ENCODE measurements around the gene SMIM17.
"Not testable (repeated sequence)": the region's sequence is repeated elsewhere in the genome, so short reads cannot be mapped to it uniquely, and the experiment has no call there.

Gene SMIM17

DNA sequence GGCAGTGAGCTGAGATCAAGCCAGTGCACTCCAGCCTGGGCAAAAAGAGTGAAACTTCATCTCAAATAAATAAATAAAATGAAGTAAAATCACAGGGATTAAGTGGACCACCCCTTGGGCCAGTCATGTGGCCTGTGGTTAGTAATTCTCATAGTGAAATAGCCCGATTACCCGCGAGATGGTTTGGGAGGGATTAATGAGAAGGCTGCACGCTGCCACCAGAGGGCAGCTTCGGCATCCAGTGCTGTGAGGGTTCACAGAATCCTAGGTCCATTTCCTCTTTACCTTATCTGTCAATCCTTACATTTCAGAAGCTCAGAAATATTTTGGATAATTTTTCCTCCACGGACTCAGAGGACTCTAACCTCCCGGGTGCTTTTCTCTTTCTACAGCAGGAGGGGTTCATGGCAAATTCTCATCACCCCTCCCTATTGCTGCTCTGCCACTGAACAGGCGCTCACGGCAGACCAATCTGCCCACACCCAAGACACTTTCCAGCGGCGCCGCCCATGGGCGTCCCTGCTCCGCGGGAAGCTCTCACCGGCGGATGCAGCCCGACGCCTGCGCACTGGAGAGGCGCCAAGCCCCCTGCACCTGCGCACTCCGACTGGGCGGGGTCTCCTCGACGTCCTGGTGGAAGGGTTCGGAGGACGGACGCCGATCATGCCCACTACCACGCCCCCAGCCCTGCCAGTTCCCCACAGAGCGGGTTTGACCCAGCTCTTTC is 17.6 kb downstream of the SMIM17 start:
- peak; percentile 51 for DNase-seq

DNA sequence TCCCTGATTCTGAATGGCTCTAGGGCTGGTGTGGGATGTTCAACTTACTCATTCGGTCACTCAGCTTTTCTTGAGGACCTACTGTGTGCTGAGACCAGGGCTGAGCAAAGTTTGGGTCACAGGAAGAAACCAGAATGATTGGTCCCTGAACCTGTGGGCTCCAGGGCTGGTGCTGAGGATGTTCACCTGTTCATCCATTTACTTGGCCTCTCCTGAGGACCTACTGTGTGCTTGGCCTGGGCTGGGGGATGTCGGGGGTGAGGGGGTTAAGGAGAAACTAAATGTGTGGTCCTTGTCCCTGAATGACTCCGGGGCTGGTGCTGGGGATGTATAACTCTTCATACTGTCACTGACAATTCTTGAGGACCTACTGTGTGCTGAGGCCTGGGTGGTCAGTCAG is 18.3 kb downstream of the SMIM17 start:
- no peak for DNase-seq

DNA sequence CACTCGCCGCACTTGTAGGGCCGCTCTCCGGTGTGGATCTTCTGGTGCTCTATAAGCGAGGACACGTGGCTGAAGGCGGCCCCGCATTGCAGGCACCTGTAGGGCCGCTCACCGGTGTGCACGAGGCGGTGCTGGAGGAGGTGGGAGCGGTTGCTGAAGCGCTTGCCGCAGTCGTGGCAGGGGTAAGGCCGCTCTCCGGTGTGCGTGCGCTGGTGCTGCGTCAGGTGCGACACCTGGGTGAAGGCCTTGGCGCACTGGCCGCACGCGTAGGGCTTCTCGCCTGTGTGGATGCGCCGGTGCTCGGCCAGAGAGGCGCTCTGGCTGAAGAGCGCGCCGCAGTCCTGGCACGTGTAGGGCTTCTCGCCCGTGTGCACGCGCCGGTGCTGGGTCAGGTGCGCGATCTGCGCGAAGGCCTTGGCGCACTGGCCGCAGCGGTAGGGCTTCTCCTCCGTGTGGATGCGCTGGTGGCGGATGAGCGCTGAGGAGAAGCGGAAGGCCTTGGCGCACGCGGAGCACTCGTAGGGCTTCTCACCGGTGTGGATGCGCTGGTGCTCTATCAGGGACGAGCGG is 21.1 kb downstream of the SMIM17 start:
- DNase-seq = no peak

DNA sequence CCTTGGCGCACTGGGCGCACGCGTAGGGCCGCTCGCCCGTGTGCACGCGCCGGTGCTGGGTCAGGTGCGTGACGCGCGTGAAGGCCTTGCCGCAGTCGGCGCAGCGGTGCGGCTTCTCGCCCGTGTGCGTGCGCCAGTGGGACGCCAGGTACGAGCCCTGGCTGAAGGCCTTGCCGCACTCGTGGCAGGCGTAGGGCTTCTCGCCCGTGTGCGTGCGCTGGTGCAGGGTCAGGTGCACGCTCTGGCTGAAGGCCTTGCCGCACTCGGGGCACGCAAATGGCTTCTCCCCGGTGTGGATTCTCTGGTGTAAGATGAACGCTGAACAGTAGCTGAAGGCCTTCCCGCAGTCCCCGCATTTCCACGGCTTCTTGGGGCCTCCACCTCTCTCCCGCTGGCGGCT is 21.6 kb downstream of the SMIM17 start:
- DNase-seq = no peak

DNA sequence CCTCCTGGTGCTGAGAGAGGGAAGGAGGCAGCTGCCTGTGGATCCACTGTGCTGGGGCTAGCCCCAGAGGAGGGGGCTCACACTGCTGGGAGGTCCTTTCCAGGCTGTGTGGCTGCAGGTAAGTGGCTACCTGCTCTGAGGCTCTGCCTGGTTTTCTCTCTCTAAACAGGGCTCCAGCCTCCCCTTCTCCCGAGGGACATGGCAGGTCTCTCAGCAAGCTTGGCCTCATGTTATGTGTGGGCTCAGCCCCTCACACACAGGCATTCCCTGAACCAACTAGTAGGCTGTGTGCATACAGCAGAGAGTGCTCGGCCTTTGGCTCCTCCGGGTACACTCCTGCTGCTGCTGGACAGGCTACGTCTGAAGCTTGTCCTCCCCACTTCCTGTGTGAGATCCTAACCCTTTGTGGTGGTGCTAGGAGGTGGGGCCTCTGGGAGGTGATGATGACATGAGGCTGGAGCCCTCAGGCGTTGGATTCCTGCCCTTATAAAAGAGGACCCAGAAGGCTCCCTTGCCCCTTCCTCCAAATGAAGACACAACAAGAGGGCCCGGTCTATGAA is 24.4 kb downstream of the SMIM17 start:
- DNase-seq = no peak

DNA sequence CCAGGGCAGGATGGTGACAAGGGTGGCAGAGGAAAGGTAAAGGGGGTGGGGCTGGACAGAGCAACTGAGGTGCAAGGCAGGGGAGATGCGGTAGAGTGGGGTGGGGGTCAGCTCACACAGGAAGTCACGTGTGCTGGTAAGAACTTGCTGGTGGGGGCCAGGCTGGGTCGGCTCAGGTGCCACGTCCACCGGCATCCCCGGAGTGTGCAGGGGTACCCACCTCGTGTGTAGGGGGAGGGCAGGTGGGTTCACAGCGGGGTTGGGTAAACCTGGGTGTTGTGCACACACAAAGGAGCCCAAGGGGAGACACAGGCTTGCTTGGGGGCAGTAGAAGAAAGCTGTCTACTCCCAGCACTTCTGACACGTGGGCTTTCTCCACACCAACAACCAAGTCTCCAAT is 25.7 kb downstream of the SMIM17 start:
- no peak for DNase-seq

DNA sequence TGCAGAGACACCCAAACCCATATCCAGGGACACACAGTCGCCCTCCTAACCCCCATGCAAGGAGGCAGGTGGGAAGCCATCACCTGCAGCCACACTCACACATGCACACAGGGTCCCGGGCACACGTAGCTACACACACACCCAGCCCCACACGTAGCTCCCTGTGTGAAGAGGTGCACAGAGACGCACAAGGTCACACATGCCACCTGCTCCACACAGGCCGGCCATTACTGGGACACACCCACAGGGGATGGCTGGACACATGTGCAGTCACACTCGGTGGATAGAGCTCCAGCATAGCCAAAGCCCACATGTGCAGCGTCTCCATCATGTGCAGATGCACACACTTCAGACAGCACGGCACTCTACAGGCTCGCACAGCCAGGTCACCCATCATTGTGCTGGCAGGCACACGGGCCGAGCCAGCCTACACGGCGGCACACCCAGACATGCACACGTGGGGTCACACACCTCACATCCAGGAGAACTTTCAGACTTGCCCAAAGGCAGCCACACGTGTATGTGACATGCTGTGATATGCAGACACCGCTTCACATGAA is 27.5 kb downstream of the SMIM17 start:
- no peak for DNase-seq

DNA sequence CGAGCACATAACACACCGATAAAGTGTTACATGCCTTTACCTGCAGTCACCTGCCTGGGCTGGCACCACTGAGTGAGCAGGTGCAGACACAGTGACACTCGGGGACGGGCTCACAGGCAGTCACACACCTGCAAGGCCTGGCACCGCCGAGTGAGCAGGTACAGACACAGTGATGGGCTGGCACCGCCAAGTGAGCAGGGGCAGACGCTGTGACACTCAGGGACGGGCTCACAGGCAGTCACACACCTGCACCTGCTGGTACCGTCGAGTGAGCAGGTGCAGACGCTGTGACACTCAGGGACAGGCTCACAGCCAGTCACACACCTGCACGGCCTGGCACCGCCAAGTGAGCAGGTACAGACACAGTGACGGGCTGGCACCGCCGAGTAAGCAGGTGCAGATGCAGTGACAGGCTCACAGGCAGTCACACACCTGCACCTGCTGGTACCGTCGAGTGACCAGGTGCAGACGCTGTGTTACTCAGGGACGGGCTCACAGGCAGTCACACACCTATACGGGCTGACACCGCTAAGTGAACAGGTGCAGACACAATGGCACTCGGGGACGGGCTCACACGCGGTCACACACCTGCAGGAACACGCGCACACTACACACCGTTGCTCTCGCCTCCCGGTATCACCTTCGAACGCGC is 28.1 kb downstream of the SMIM17 start:
- DNase-seq = no peak

DNA sequence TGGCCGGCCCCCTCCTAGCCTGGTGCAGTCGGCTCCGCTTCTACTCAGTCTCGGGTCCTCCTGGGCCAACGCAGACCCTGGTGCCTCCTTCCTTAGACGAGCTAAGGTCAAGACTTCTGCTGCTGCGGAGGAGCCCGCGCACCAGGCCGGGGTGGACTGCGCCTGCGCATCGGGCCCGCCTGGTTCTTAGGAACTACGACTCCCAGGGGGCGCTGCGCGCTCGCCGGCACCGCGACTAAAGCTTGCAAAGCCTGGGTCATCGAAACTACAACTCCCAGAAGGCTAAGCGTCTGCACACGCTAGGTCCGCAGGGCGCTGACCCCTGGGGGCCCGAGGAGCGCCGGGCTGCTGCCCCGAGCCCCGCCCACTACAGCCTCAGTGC is 28.6 kb downstream of the SMIM17 start, which contains the start of gene ZNF835:
TSS of gene ZNF835 (minus strand) at position 145 of the 382 bp plus-strand sequence. CDS start 6,559 bp downstream, outside the sequence.
- peak; percentile 87 for DNase-seq

DNA sequence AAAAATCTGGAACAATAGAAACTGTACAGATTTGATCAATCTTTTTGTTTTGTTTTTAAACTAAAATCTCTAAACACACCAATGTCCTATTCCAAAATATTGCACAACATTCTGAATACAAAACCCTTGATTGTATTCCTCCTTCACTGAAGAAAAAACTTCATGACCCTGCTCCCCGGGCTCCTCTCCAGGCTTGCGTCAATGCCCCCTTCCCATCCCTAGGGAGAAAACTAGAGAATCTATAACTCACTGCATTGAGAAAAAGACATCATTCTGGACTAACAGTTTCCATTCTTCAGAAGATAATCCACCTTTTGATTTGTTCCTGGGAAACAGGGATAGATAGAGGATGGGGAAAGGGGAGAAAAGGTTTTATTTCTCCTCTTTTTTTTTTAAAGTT is 29.7 kb downstream of the SMIM17 start:
- DNase-seq = not testable (repeated sequence)

DNA sequence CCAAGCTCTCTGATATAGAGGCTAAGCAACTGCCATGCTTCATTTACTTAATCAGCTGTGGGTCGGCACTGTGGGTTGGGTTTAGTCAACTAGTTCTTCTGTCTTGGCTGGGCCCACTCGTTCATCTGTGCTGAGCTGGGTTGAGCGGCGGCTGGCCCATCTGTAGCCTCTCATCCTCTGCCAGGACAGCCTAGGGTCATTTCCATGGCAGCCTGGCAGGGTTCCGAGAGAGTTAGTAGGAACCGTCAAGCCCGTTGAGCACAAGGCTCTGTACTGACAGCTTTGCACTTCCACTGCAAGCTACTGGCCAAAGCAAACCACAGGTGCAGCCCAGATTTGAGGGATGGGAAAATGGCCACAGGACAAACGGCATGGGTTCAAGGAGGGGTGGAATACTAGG is 35.2 kb downstream of the SMIM17 start:
- no peak for DNase-seq

DNA sequence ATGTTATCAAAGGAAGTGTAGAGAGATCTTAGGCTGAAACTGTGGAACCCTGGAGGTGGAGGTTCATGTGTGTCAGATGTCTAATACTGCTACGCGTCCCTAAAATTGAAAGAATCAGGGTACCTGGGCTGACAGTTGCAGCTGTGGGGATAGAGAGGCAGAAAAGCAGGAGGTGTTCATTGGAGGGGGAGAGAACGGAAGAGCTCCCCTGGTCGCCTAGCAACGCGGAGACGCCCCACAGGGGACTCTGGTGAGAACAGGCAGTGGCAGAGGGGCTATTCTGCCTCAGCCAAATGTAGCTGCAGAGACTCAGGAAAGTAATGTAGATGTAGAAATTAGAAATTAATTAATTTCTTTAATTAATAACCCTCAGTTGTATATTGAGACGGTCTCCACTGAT is 38.7 kb downstream of the SMIM17 start:
- no peak for DNase-seq

DNA sequence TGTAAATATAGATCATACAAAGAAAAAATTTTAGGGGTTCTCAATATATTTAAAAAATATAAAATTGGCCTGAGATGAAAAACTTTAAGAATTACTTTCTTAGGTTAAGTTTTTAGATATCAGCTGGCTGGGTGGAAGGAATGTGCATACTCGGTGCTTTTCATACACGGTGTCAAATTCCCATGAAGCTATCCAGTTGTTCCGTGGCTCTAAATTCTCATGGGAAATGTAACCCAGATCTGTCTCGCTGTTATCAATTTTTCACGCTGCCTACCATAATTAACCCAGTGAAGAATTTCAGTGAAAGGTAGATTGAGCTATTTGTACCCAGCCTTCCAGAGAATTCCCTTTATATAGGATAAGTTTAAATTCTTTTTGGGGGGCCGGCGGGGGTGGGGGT is 40.2 kb downstream of the SMIM17 start:
- DNase-seq = no peak

DNA sequence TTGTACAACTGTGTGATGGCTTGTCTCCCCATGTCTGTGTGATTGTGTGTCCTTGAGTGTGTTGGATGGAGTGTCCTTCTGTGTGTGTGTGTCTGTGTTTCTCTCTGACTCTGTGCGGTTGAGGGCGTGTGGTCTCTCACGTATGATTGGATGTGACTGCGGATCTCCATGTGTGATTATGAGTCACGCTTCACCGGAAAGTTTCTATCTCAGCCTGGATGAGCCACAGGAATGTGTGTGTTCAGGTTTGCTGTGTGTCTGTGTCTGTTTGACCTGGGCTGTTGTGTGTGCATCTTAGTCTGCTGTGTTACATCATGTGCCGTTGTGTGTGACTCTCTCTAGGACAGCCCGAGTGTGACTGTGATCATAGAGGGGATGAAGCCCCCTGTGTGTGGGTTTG is 44.1 kb downstream of the SMIM17 start:
- DNase-seq = no peak

DNA sequence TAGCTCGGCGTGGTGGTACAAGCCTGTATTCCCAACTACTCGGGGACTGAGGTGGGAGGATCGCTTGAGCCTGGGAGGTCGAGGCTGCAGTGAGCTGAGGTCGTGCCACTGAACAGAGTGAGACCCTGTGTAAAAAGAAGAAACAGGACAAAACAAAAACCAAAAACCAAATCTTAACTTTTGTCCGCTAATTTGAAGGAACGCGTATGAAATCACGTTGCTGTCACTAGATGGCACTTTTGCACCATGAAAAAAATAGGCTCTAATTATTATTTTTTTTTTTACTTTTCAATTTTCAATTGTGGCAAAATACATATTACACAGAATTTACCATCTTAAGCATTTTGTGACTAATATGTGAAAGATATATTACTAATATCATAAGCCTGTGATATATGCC is 46.2 kb downstream of the SMIM17 start:
- no peak for DNase-seq

DNA sequence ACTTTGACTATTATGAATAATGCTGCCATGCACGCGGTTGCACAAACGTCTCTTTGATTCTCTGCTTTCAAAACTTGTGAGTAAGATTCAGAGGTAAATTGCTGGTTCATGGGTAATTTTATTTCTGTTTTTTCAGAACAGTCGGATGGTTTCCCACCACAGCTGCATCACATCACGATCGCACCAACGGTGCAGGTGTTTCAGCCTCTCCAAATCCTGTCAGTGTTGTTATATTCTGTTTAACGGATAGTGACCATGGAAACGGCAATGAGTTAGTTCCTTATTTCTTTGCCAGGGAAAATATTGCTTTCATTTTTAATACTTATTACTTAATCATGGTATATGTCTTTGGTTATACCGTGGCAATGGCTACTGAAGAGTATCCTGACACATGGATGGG is 47.7 kb downstream of the SMIM17 start:
- DNase-seq = no peak

DNA sequence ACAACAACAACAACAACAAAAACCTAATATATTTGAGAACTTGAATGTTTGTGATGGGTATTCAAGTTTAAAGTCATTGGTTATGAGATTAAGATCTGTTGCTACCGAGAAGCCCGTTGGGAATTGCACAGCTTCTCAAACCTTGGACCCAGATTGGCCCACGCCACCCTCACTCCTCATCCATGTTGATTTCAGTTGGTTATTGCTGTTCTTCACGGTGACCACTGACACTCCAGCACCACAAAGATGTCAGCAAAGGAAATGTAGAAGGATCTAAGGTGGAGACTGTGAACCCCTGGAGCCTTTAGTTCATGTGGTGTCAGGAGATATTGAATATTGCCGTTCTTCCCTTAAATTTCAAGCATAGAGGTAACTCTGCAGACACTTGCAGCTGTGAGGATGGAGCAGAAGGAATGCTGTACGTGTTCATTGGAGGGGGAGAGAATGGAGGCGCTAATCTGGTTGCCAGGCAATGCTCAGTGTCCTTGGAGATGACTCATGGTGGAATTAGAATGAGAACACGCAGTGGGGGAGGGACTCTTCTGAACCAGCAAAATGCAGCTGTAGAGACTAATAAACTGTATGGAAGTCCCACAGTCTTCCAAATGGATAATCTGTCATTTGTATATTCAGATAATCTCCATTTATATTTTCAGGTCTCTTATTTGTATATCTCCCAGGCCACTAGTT is 49.4 kb downstream of the SMIM17 start:
- DNase-seq = no peak

DNA sequence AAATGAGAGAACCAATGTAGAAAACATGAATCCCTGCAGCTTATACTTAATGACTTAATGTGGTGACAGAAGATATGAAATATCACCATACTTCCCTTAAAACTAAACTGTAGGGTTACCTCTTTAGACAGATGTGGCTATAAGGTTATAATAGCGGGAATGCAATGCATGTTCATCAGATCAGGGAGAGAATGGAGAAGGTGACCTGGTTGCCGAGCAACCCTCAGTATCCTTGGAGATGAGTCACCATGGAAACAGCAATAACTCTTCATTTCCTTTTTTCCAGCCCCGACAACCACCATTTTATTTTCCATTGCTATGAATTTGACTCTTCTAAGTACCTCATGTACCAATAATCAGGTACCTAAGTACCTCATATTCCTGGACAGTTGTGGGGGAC is 56.6 kb downstream of the SMIM17 start:
- no peak for DNase-seq

DNA sequence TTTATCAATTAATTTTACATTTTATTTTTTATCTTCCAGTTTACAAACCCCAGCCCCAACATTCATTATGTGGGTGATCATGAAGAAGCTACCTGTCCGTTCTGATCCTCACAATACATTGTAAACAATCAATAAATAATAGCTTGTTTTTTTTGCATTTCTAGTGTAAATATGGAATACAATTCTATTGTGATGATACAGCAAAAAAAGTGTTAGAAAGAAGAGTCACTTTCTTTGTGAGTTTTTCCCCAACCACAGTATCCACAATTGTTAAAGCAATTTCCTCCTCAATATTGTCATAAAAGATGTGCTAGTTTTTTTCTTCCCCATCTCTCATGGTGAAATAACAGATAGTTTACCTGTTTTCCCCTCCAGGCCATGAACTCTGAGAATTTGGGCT is 58.9 kb downstream of the SMIM17 start:
- no peak for DNase-seq

DNA sequence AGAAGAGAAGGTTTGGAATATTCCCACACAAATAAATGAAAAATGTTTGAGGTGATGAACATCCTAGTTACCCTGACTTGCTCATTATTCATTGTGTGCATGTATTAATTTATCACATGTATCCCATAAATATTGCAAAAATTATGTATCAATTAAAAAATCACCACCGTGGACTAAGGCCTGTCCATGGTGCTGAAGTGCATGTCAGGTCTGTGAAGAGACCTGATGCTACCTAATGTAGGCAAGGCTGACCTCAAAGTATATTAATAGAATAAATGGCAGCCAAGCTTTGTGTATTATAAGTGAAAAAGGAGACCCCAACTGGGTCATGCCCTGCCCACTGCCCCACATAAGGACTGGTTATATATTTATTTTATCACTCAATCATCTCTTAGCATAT is 63.0 kb downstream of the SMIM17 start:
- no peak for DNase-seq
